T-helper 17 cell (primary cell): ENCODE results near the gene DNAJC5G. TPM values are rescaled to one million over a fixed set of nuclear protein-coding genes. Genes with fewer than 3 reads are reported as not detected.
"Not testable (repeated sequence)": the region's sequence is repeated elsewhere in the genome, so short reads cannot be mapped to it uniquely, and the experiment has no call there.

Experiments used
- ATAC-seq: fragments of 150-1000 bp; cut with Tn5 transposase; 2 replicates; pipeline ENCODE4 v1.10.0; 2021; ENCODE audit warnings: mild to moderate bottlenecking, moderate library complexity
- DNase-seq, 3 donors: peaks; one replicate each; pipeline versions ENCODE4 v3.0.0 to v3.0.0-alpha.2; 2020 to 2021
- H3K9me3 ChIP-seq: one replicate; pipeline ENCODE4 v1.7.0; 2013; ENCODE audit warnings: low read length, mild to moderate bottlenecking; ENCODE audit not compliant: control insufficient read depth, poor library complexity, severe bottlenecking
- H3K27ac Mint-ChIP-seq: one replicate; pipeline ENCODE4 v1.8.0; 2022; ENCODE audit warnings: mild to moderate bottlenecking, moderate library complexity, mixed read lengths
- H3K27me3 Mint-ChIP-seq: one replicate; pipeline ENCODE4 v1.8.0; 2022; ENCODE audit warnings: mixed read lengths
- H3K36me3 Mint-ChIP-seq: one replicate; pipeline ENCODE4 v1.8.0; 2022; ENCODE audit warnings: low read depth, mixed read lengths
- H3K4me1 Mint-ChIP-seq: one replicate; pipeline ENCODE4 v1.8.0; 2022; ENCODE audit warnings: mild to moderate bottlenecking, mixed read lengths
- H3K4me3 Mint-ChIP-seq: one replicate; pipeline ENCODE4 v1.8.0; 2022; ENCODE audit warnings: mild to moderate bottlenecking, moderate library complexity, mixed read lengths
- total RNA-seq, 4 donors: library from RNA in 2 of 4; stranded (reverse) in 2 of 4; gene quantifications; one replicate each; pipeline ENCODE4 v1.2.3 and lab custom pipeline; 2022 to 2026

Gene DNAJC5G
- total RNA-seq, 2 donors from 2014 or later: not detected

- Mint-ChIP-seq H3K4me1 (peaks cover 3% of the 10 kb centered on the region), H3K4me3 (no peak overlapping the region), H3K36me3 (peaks cover 2% of the 10 kb centered on the region), H3K27me3 (peaks cover 54% of the 10 kb centered on the region), H3K27ac (no peak overlapping the region)
- ATAC-seq (no peak), DNase-seq (no peak)
- no peaks in the 10 kb centered on the region for H3K9me3 ChIP-seq
These were observed 22.0 kb downstream of the DNAJC5G start for GRCh38 chr2:27297195-27297594.

GRCh38 chr2:27298391-27299080 lies 23.3 kb downstream of the DNAJC5G start:
- no peak overlapping the region for H3K27ac Mint-ChIP-seq
- no peaks in the 10 kb centered on the region for H3K9me3 ChIP-seq
- no peak for DNase-seq
- peaks cover 41% of the 10 kb centered on the region for H3K27me3 Mint-ChIP-seq
- H3K4me1 Mint-ChIP-seq: no peaks in the 10 kb centered on the region
- H3K36me3 Mint-ChIP-seq: no peaks in the 10 kb centered on the region
- no peak for ATAC-seq
- H3K4me3 Mint-ChIP-seq: no peak overlapping the region

DNA sequence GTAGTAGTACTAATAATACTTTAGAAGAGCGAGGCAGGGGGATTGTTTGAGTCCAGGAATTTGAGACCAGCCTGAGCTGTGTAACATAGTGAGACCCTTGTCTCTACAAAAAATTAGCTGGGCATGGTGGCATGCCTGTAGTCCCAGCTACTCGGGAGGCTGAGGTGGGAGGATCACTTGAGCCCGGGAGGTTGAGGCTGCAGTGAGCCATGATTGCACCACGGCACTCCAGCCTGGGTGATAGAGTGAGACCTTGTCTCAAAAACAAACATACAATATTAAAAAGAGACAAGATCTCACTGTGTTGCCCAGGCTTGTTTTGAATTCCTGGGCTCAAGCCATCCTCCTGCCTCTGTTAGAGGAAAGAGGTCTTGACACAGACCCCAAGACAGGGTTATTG lies 25.4 kb downstream of the DNAJC5G start:
- not testable (repeated sequence) for H3K27ac Mint-ChIP-seq, H3K36me3 Mint-ChIP-seq, H3K4me3 Mint-ChIP-seq, DNase-seq, ATAC-seq, H3K4me1 Mint-ChIP-seq, H3K9me3 ChIP-seq
- H3K27me3 Mint-ChIP-seq: peaks cover 41% of the 10 kb centered on the region

DNA sequence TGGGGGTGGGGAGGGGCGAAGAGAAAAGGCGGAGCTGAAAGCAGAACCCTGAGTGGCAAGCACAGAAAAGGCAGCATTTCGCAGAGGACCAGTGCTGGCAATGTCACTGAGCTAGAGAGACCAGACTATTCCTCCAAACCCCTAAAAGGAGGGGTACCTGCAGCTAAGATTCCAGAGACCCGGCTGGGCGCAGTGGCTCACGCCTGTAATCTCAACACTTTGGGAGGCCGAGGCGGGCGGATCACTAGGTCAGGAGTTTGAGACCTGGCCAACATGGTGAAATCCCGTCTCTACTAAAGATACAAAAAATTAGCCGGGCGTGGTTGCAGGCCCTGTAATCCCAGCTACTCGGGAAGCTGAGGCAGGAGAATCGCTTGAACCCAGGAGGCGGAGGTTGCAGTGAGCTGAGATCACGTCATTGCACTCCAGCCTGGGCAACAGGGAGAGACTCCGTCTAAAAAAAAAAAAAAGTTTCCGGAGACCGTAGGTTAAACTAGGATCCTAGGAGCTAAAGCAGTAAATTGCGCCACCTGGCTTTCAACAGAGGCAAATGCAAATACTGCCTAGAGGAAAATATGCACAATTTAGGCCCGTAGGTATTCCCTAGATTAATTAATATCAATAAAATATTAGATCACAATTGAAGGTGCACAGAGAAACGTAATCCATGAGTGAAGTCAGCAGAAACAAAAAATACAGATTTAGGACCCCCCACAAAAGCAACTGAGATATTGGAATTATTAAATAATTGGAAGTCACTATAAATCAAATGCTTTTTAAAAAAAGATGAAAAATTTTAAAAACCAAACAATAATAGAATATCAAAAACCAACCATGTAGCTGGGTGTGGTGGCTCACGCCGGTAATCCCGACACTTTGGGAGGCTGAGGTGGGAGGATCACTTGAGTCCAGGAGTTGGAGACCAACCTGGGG lies 28.1 kb downstream of the DNAJC5G start:
- peaks cover 33% of the 10 kb centered on the region for H3K27me3 Mint-ChIP-seq
- DNase-seq (no peak), ATAC-seq (peak; percentile 76)
- no peak overlapping the region for H3K27ac Mint-ChIP-seq
- no peaks in the 10 kb centered on the region for H3K4me1 Mint-ChIP-seq
- no peaks in the 10 kb centered on the region for H3K9me3 ChIP-seq
- no peaks in the 10 kb centered on the region for H3K36me3 Mint-ChIP-seq
- H3K4me3 Mint-ChIP-seq: peak overlapping the region; percentile 59

- H3K27ac Mint-ChIP-seq: no peak overlapping the region
- H3K36me3 Mint-ChIP-seq: no peaks in the 10 kb centered on the region
- no peak overlapping the region for H3K4me3 Mint-ChIP-seq
- no peaks in the 10 kb centered on the region for H3K4me1 Mint-ChIP-seq
- H3K27me3 Mint-ChIP-seq: peaks cover 21% of the 10 kb centered on the region
- H3K9me3 ChIP-seq: no peaks in the 10 kb centered on the region
- DNase-seq (no peak), ATAC-seq (no peak)
These were observed 29.4 kb downstream of the DNAJC5G start for GRCh38 chr2:27304488-27305240.

- Mint-ChIP-seq H3K27ac (no peak overlapping the region), H3K27me3 (peaks cover 19% of the 10 kb centered on the region), H3K36me3 (no peaks in the 10 kb centered on the region), H3K4me1 (no peaks in the 10 kb centered on the region), H3K4me3 (peak overlapping the region; percentile 56)
- DNase-seq (no peak), ATAC-seq (no peak)
- H3K9me3 ChIP-seq: no peaks in the 10 kb centered on the region
These were observed 30.3 kb downstream of the DNAJC5G start for GRCh38 chr2:27305516-27305915.

DNA sequence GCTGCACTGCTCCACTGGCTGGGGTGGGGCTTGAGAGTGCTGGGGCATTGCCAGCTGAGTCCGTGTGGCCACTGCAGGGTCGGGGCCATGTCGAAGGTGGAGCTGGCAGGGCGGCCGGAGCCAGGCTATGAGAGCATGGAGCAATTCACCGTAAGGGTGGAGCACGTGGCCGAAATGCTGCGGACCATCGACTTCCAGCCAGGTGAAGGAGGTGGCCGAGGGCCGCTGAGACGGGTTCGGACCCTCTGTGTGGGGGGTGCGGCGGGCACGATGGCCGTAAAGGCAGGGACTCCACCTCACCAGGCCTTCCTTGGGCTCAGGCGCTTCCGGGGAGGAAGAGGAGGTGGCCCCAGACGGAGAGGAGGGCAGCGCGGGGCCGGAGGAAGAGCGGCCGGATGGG lies 30.9 kb downstream of the DNAJC5G start:
- DNase-seq (no peak), ATAC-seq (no peak)
- Mint-ChIP-seq H3K27me3 (peaks cover 19% of the 10 kb centered on the region), H3K4me3 (peak overlapping the region; percentile 70), H3K4me1 (no peaks in the 10 kb centered on the region), H3K36me3 (no peaks in the 10 kb centered on the region), H3K27ac (no peak overlapping the region)
- no peaks in the 10 kb centered on the region for H3K9me3 ChIP-seq

GRCh38 chr2:27306573-27307286 lies 31.5 kb downstream of the DNAJC5G start:
- peaks cover 5% of the 10 kb centered on the region for H3K36me3 Mint-ChIP-seq
- peaks cover 19% of the 10 kb centered on the region for H3K27me3 Mint-ChIP-seq
- ATAC-seq: peak; percentile 62
- no peaks in the 10 kb centered on the region for H3K4me1 Mint-ChIP-seq
- peak overlapping the region; percentile 70 for H3K4me3 Mint-ChIP-seq
- no peak overlapping the region for H3K27ac Mint-ChIP-seq
- no peaks in the 10 kb centered on the region for H3K9me3 ChIP-seq
- no peak for DNase-seq

GRCh38 chr2:27307287-27307544 lies 32.0 kb downstream of the DNAJC5G start:
- no peaks in the 10 kb centered on the region for H3K4me1 Mint-ChIP-seq
- ATAC-seq: no peak
- H3K27ac Mint-ChIP-seq: no peak overlapping the region
- DNase-seq: no peak
- H3K27me3 Mint-ChIP-seq: peaks cover 19% of the 10 kb centered on the region
- H3K4me3 Mint-ChIP-seq: no peak overlapping the region
- H3K36me3 Mint-ChIP-seq: peaks cover 5% of the 10 kb centered on the region
- no peaks in the 10 kb centered on the region for H3K9me3 ChIP-seq

DNA sequence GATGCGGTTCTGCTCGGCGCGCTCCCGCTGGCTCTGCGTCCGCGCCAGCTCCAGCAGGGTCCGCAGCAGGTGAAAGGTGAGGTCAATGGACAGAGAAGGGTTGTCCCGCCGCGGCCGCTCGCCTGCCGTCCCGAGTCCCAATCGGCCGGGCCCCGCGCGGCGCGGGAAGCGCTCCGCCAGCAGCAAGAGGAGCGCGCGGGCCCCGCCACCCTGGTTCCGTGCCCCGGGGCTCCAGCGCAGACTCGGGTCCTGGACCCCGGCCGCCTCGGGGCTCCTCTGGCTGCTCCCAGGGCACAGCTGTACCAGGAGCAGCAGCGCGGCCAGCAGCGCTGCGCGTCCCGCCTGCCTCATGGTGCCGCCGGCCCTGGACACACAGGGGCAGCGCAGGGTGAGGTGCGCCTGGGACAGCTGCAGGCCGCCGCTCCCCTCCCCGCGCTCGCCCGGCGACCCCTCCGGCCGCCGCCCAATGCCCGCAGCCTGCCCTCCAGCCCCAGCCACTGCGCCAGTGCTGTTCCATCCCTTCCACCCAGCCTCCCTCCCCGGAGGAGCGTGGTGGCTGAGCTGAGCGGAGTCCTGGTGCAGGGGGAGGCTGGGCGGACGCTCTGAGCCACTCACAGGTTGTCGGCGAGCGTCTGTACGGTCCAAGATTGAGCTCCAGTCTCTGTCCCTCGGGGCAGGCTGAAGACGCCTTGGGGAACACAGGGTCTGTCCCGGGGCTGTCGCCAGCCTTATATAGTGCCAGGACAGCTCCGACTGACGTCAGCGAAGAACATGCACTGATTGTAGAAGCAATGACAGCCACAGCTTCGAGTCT lies 32.5 kb downstream of the DNAJC5G start:
- Mint-ChIP-seq H3K36me3 (peaks cover 7% of the 10 kb centered on the region), H3K4me3 (no peak overlapping the region)

GRCh38 chr2:27308359-27308881 lies 33.2 kb downstream of the DNAJC5G start, which contains the start of gene UCN:
TSS of gene UCN (minus strand) at chr2:27308445. CDS start at chr2:27307895, 550 bp downstream.
- H3K27ac Mint-ChIP-seq: no peak within 1 kb of the TSS
- H3K36me3 Mint-ChIP-seq: peaks cover 7% of the 10 kb centered on the region
- ATAC-seq (no peak), DNase-seq (no peak)
- peak within 1 kb of the TSS; percentile 12 for H3K4me3 Mint-ChIP-seq
- no peaks in the 10 kb centered on the region for H3K9me3 ChIP-seq
- H3K27me3 Mint-ChIP-seq: peaks cover 19% of the 10 kb centered on the region
- no peaks in the 10 kb centered on the region for H3K4me1 Mint-ChIP-seq

More for the DNA sequence above, 32.5 kb downstream of the DNAJC5G start:
- ATAC-seq (no peak), DNase-seq (no peak)
- Mint-ChIP-seq H3K4me1 (no peaks in the 10 kb centered on the region), H3K27me3 (peaks cover 19% of the 10 kb centered on the region), H3K27ac (no peak overlapping the region)
- no peaks in the 10 kb centered on the region for H3K9me3 ChIP-seq

- peaks cover 7% of the 10 kb centered on the region for H3K36me3 Mint-ChIP-seq
- no peaks in the 10 kb centered on the region for H3K4me1 Mint-ChIP-seq
- peaks cover 16% of the 10 kb centered on the region for H3K27me3 Mint-ChIP-seq
- ATAC-seq (no peak), DNase-seq (no peak)
- no peak overlapping the region for H3K27ac Mint-ChIP-seq
- no peaks in the 10 kb centered on the region for H3K9me3 ChIP-seq
- H3K4me3 Mint-ChIP-seq: no peak overlapping the region
These were observed 34.4 kb downstream of the DNAJC5G start for GRCh38 chr2:27309651-27310050.
